HEK293 (cell line): ENCODE measurements around the gene GIT1.

Experiments used
- CTCF ChIA-PET: fragments of 350-600 bp; formaldehyde crosslinking; extraction: SDS; loops from one replicate; lab custom pipeline; 2021; ENCODE audit warnings: antibody characterized with exemption; lab: Yijun Ruan, JAX
- POLR2A ChIA-PET: fragments of 300-600 bp; formaldehyde crosslinking; extraction: SDS; loops from one replicate; lab custom pipeline; 2020; ENCODE audit warnings: antibody characterized with exemption, inconsistent platforms; lab: Yijun Ruan, JAX
- H3K27ac ChIP-seq: fragments of 200-500 bp; sonication (Bioruptor generic); 2 replicates; pipeline ENCODE4 v1.5.1; 2014; ENCODE audit warnings: low read depth, low read length, control low read depth, inconsistent platforms; ENCODE audit errors: extremely low read depth
- H3K36me3 ChIP-seq, 2 experiments: fragments of 200-500 bp in 1 of 2; sonication (Bioruptor generic) in 1 of 2; 1 replicate in 1 of 2; 2 replicates in 1 of 2; pipeline ENCODE4 v1.5.1; 2014 to 2017; ENCODE audit warnings: inconsistent platforms in 2 of 2, low read length in 2 of 2; ENCODE audit not compliant: control insufficient read depth in 2 of 2, insufficient read depth in 1 of 2
- H3K4me1 ChIP-seq: fragments of 200-500 bp; sonication (Bioruptor generic); 2 replicates; pipeline ENCODE4 v1.5.1; 2014; ENCODE audit warnings: mild to moderate bottlenecking, low read length, inconsistent platforms; ENCODE audit not compliant: control insufficient read depth, insufficient read depth
- H3K4me3 ChIP-seq: 2 replicates; pipeline ENCODE4 v1.5.1; 2011; ENCODE audit warnings: low read depth, mild to moderate bottlenecking, control low read depth, low read length, moderate library complexity
- H3K9me3 ChIP-seq: fragments of 200-500 bp; sonication (Bioruptor generic); 2 replicates; pipeline ENCODE4 v1.5.1; 2014; ENCODE audit warnings: low read depth, low read length, inconsistent platforms; ENCODE audit not compliant: control insufficient read depth, insufficient read depth
- IKZF3 ChIP-seq: fragments of 450-650 bp; IDR thresholded peaks from 2 replicates; pipeline ENCODE4 v1.5.0; 2018; ENCODE audit warnings: missing biosample characterization, mild to moderate bottlenecking, missing genetic modification characterization, moderate library complexity
- KLF9 ChIP-seq: fragments of 450-650 bp; formaldehyde crosslinking; IDR thresholded peaks from 2 replicates; pipeline ENCODE4 v1.5.1; 2016; ENCODE audit warnings: missing biosample characterization, missing genetic modification characterization, low read depth
- MEIS1 ChIP-seq: sonication (generic); formaldehyde crosslinking; IDR thresholded peaks from 2 replicates; pipeline ENCODE4 v1.8.1; 2022; ENCODE audit warnings: missing genetic modification reagents, mild to moderate bottlenecking, borderline replicate concordance
- PRDM1 ChIP-seq: fragments of 450-650 bp; formaldehyde crosslinking; IDR thresholded peaks from 2 replicates; pipeline ENCODE4; 2016; ENCODE audit warnings: missing biosample characterization, missing genetic modification characterization
- SP2 ChIP-seq: fragments of 450-650 bp; formaldehyde crosslinking; IDR thresholded peaks from 2 replicates; pipeline ENCODE4 v1.5.1; 2016; ENCODE audit warnings: missing biosample characterization, missing genetic modification characterization
- ZBTB17 ChIP-seq: fragments of 450-650 bp; formaldehyde crosslinking; IDR thresholded peaks from 2 replicates; pipeline ENCODE4 v1.5.1; 2016; ENCODE audit warnings: missing biosample characterization, missing genetic modification characterization
- ZFHX2 ChIP-seq: fragments of 450-650 bp; formaldehyde crosslinking; conservative IDR thresholded peaks from 2 replicates; pipeline ENCODE4 v1.5.1; 2016; ENCODE audit warnings: missing biosample characterization, missing genetic modification characterization
- ZNF221 ChIP-seq: fragments of 450-650 bp; formaldehyde crosslinking; IDR thresholded peaks from 2 replicates; pipeline ENCODE4 v1.5.1; 2017; ENCODE audit warnings: missing biosample characterization, missing genetic modification characterization, borderline replicate concordance
- ZNF555 ChIP-seq: fragments of 450-650 bp; formaldehyde crosslinking; conservative IDR thresholded peaks from 2 replicates; pipeline ENCODE4 v1.5.1; 2017; ENCODE audit warnings: missing biosample characterization, mild to moderate bottlenecking, missing genetic modification characterization, inconsistent platforms
- ZNF626 ChIP-seq: fragments of 450-650 bp; sonication (Bioruptor Pico); formaldehyde crosslinking; IDR thresholded peaks from 2 replicates; pipeline ENCODE4 v1.5.1; 2018; ENCODE audit warnings: missing biosample characterization, missing genetic modification characterization, inconsistent platforms
- TF ChIP-seq, protein P1 (sequence below): fragments of 450-650 bp; formaldehyde crosslinking; IDR thresholded peaks from 2 replicates; pipeline ENCODE4 v1.5.1; 2016; ENCODE audit warnings: missing biosample characterization, missing genetic modification characterization
- TF ChIP-seq, protein P2 (sequence below): fragments of 450-650 bp; formaldehyde crosslinking; IDR thresholded peaks from 2 replicates; pipeline ENCODE4 v1.5.1; 2016; ENCODE audit warnings: missing biosample characterization, missing genetic modification characterization
- TF ChIP-seq, protein P3 (sequence below): fragments of 450-650 bp; IDR thresholded peaks from 2 replicates; pipeline ENCODE4 v1.5.1; 2018; ENCODE audit warnings: missing biosample characterization, mild to moderate bottlenecking, missing genetic modification characterization
- TF ChIP-seq, protein P4 (sequence below): fragments of 450-650 bp; formaldehyde crosslinking; IDR thresholded peaks from 2 replicates; pipeline ENCODE4 v1.5.1; 2017; ENCODE audit warnings: missing biosample characterization, missing genetic modification characterization
- TF ChIP-seq, protein P5 (sequence below): fragments of 450-650 bp; formaldehyde crosslinking; IDR thresholded peaks from 2 replicates; pipeline ENCODE4 v1.5.1; 2016; ENCODE audit warnings: missing biosample characterization, missing genetic modification characterization
- TF ChIP-seq, protein P6 (sequence below): fragments of 450-650 bp; formaldehyde crosslinking; IDR thresholded peaks from 2 replicates; pipeline ENCODE4 v1.5.1; 2017; ENCODE audit warnings: missing biosample characterization, mild to moderate bottlenecking, missing genetic modification characterization, moderate library complexity

The GIT1 gene

DNA sequence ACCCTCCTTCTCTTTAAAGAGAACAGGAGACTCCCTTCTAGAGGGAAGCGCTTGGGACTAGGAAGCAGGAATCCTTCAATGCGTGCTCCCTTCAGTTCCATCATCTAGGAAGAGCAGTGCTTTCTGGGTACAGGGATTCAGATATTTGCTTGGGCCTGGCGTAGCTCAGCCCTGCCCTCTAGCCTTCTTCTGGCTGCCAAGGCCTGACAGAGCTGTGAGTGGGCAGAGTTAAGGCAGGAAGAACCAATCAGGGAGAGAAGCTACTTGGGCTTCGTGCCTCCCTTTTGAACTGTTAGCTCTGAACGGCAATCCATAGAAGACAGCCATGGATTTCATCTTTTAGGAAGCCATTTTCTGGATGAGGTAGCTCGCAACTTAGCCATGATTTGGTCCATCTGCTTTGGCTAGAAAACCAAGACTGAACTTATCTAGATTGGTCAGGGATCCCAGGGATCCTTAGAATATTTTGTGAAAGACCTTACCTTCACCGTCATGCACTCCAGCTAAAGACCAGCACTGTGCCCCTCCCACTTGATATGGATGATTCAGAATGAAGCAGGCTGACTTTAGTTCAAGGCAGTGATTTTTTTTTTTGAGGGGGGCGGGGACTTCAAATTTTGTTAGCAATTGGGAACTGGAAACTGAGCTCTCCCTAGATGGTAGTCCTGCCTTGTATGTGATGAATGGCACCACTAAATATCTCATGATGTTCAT, 35.7 kb upstream of the GIT1 start:
- H3K4me3 ChIP-seq = no peak overlapping the region
- TF ChIP-seq ZNF555 (tag by site-specific recombination) (no peak), ZNF221 (tag by site-specific recombination) (no peak), PRDM1 (tag by site-specific recombination) (no peak), ZNF626 (tag by site-specific recombination) (no peak), ZBTB17 (peak; percentile 73), ZFHX2 (no peak), KLF9 (tag by site-specific recombination) (0 out of 2 replicates have a peak, but pooled peaks have one; percentile 30), MEIS1 (CRISPR knock-in tag) (no peak), IKZF3 (0 out of 2 replicates have a peak, but pooled peaks have one; percentile 20), SP2 (tag by site-specific recombination) (peak; percentile 43)
- TF ChIP-seq, protein P1, sequence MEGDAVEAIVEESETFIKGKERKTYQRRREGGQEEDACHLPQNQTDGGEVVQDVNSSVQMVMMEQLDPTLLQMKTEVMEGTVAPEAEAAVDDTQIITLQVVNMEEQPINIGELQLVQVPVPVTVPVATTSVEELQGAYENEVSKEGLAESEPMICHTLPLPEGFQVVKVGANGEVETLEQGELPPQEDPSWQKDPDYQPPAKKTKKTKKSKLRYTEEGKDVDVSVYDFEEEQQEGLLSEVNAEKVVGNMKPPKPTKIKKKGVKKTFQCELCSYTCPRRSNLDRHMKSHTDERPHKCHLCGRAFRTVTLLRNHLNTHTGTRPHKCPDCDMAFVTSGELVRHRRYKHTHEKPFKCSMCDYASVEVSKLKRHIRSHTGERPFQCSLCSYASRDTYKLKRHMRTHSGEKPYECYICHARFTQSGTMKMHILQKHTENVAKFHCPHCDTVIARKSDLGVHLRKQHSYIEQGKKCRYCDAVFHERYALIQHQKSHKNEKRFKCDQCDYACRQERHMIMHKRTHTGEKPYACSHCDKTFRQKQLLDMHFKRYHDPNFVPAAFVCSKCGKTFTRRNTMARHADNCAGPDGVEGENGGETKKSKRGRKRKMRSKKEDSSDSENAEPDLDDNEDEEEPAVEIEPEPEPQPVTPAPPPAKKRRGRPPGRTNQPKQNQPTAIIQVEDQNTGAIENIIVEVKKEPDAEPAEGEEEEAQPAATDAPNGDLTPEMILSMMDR (tag by site-specific recombination) = peak; percentile 36; the same call in 1 of the 2 replicates
- TF ChIP-seq, protein P2, sequence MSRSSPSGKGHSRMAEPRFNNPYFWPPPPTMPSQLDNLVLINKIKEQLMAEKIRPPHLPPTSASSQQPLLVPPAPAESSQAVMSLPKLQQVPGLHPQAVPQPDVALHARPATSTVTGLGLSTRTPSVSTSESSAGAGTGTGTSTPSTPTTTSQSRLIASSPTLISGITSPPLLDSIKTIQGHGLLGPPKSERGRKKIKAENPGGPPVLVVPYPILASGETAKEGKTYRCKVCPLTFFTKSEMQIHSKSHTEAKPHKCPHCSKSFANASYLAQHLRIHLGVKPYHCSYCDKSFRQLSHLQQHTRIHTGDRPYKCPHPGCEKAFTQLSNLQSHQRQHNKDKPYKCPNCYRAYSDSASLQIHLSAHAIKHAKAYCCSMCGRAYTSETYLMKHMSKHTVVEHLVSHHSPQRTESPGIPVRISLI = peak; percentile 50; the same call in 1 of the 2 replicates
- TF ChIP-seq, protein P3, sequence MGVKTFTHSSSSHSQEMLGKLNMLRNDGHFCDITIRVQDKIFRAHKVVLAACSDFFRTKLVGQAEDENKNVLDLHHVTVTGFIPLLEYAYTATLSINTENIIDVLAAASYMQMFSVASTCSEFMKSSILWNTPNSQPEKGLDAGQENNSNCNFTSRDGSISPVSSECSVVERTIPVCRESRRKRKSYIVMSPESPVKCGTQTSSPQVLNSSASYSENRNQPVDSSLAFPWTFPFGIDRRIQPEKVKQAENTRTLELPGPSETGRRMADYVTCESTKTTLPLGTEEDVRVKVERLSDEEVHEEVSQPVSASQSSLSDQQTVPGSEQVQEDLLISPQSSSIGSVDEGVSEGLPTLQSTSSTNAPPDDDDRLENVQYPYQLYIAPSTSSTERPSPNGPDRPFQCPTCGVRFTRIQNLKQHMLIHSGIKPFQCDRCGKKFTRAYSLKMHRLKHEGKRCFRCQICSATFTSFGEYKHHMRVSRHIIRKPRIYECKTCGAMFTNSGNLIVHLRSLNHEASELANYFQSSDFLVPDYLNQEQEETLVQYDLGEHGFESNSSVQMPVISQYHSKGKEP = no peak
- TF ChIP-seq, protein P4, sequence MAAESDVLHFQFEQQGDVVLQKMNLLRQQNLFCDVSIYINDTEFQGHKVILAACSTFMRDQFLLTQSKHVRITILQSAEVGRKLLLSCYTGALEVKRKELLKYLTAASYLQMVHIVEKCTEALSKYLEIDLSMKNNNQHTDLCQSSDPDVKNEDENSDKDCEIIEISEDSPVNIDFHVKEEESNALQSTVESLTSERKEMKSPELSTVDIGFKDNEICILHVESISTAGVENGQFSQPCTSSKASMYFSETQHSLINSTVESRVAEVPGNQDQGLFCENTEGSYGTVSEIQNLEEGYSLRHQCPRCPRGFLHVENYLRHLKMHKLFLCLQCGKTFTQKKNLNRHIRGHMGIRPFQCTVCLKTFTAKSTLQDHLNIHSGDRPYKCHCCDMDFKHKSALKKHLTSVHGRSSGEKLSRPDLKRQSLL (tag by site-specific recombination) = peak; percentile 32; the same call in 1 of the 2 replicates
- TF ChIP-seq, protein P5, sequence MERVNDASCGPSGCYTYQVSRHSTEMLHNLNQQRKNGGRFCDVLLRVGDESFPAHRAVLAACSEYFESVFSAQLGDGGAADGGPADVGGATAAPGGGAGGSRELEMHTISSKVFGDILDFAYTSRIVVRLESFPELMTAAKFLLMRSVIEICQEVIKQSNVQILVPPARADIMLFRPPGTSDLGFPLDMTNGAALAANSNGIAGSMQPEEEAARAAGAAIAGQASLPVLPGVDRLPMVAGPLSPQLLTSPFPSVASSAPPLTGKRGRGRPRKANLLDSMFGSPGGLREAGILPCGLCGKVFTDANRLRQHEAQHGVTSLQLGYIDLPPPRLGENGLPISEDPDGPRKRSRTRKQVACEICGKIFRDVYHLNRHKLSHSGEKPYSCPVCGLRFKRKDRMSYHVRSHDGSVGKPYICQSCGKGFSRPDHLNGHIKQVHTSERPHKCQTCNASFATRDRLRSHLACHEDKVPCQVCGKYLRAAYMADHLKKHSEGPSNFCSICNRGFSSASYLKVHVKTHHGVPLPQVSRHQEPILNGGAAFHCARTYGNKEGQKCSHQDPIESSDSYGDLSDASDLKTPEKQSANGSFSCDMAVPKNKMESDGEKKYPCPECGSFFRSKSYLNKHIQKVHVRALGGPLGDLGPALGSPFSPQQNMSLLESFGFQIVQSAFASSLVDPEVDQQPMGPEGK (tag by site-specific recombination) = no peak
- TF ChIP-seq, protein P6, sequence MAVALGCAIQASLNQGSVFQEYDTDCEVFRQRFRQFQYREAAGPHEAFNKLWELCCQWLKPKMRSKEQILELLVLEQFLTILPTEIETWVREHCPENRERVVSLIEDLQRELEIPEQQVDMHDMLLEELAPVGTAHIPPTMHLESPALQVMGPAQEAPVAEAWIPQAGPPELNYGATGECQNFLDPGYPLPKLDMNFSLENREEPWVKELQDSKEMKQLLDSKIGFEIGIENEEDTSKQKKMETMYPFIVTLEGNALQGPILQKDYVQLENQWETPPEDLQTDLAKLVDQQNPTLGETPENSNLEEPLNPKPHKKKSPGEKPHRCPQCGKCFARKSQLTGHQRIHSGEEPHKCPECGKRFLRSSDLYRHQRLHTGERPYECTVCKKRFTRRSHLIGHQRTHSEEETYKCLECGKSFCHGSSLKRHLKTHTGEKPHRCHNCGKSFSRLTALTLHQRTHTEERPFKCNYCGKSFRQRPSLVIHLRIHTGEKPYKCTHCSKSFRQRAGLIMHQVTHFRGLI (tag by site-specific recombination) = 0 out of 2 replicates have a peak, but pooled peaks have one; percentile 31
- no peaks in the 10 kb centered on the region for H3K36me3 ChIP-seq
- no peaks in the 10 kb centered on the region for H3K9me3 ChIP-seq
- H3K4me1 ChIP-seq = peaks cover 10% of the 10 kb centered on the region
- no peak overlapping the region for H3K27ac ChIP-seq
- POLR2A ChIA-PET = interaction anchor here (1.2 kb wide), 1 partner anchor 34 kb away, joined by 6 read pairs; no protein-coding TSS in a partner anchor
- CTCF ChIA-PET = interaction anchor here (1.0 to 1.5 kb wide), 5 partner anchors 10 to 306 kb away, joined by 3 to 8 read pairs (median 5); no protein-coding TSS in a partner anchor
